ENCODE results near the gene ANKRD13D.

ANKRD13D gene

DNA sequence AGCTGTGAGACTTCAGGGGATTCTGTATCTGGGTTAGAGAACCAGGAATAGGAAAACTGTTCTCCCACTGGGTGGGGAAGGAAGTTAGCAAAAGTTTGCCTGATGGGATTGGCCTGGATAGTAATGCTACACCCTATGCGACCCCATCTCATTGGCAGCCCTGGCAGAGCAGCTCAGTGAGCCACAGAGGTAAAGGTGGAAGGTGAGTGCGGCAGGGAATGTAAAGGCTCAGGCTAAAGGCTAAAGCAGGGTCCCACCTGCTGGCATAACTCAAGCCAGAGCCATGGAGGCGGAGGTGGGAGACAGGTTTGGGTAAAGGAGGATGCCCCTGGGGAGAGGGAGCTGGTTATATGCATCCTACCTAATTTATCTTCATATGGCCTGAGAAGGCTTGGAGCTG is 32.9 kb downstream of the ANKRD13D start:
- DNase-seq: no peak

- DNase-seq: no peak
These were observed 34.4 kb downstream of the ANKRD13D start for GRCh38 chr11:67323526-67323925.

- no peak for DNase-seq
These were observed 43.1 kb downstream of the ANKRD13D start for GRCh38 chr11:67332081-67332691.

DNA sequence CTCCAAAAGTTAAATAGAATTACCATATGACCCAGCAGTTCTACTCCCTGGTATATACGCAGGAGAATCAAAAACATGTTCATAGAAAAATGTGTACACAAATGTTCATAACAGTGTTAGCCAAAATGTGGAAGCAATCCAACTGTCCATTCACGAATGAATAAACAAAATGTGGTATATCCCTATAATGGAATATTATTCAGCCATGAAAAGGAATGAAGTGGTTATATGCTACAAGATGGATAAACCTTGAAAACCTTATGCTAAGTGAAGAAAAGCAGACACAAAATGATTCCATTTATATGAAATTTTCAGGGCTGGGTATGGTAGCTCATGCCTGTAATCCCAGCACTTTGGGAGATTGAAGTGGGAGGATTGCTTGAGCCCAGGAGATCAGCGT is 48.2 kb downstream of the ANKRD13D start:
- no peak for DNase-seq

DNA sequence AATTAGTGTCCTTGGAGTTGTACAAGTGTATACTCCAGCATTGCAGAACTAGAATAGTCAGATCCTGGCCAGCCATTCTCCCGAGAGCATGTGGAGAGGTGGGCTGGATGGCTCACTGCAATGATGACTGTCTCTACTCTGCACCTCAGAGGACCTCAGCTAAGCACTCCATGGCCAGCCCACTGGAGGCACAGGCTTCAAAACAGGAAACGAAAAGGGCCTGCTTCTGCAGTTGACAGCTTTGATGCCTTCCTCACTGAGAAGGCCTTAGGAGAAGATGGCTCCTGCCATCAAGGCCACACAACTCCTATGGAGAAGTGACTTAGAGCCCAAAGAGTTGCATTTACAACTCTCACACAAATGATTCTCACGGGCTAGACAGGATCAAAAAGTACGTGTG is 55.2 kb downstream of the ANKRD13D start:
- no peak for DNase-seq

DNA sequence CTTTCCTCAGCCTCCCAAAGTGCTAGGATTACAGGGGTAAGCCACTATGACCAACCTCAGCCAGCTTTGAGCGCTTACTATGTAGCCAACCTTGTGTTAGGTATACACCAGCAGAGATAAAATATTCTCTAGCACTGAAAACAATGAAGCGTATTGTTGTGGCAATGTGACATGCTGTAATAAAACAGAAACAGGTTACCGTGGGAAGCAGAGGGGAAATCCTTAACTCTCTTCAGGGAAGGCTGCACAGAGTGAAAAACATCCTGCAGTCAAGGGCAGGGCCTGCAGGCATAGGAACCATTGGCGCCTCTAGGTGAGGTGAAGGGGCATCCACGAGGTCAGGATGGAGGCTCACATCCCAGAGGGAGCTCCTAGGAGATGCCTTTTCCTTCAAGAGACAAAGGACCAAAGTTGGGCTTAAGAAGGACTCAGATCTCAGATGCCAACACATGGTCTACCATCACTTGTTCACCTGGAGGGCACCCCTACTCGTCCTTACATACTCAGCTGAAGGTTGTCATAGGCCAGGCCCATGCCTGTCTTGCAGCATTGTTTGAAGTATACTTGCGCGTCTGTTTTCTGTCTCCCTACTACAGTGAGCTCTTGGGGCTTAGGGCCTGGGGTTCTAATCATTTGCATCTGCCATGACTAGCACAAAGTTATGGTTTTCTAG is 56.3 kb downstream of the ANKRD13D start:
- DNase-seq: no peak

DNA sequence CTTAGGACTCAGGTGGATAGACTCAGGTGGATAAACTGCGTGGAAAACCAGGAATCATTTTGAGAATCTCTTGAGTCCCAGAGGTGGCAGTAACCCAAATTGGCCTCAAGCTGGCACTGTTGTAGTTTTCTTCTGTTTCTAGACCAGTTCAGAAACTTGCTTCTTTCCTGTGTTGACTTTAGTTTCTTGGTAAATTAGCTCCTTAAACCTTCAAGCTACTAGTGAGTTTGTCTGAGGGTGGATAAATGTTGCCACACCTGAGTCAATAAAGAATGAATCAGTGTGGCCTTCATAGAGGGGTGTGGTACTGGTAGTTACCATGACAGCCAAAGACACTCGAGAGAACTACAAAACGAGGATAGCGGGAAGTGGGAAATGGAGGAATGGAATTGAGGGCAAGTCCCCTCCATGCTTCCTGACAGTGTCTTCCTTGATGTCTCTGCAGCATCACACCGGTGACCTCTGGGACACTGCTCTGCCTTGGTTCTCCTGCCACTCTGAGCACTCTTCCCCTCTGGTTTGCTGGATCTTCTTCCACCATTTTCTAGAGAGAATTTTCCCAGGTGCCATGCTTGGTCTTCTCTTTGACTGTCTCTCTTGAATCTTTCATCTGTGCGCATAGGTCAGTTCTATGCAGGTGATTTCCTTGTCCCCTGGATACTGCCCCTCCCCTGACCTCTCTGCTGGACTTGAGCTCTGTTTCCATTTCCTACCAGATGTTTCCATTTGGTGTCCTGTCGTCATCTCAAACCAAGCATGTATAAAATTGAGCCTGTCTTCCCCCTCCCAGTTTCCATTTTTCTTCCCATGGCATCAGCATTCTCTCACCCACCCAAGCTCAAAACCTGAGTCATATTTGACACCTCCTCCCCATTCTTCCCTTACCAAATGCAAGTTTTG is 57.1 kb downstream of the ANKRD13D start:
- DNase-seq: no peak

- DNase-seq: no peak
These were observed 59.1 kb downstream of the ANKRD13D start for GRCh38 chr11:67347964-67348749.

DNA sequence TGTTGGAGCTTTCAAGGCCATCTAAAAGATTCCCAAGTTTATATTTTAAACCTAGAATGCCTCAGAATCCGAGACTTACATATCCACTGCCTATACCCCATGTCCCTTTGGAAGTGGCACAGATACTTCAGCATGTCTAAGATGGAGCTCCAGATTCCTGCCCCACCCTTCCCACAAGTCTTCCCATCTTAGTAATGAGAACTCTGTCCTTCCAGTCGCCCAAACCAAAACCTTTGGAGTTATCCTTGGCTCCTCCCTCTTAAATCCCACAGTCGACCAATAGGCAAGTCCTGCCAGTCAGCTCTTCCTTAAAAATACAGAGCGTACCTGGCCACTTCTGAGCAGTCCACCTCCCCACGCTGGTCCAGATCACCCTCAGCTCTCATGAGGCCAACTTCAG is 59.9 kb downstream of the ANKRD13D start:
- DNase-seq: no peak

DNA sequence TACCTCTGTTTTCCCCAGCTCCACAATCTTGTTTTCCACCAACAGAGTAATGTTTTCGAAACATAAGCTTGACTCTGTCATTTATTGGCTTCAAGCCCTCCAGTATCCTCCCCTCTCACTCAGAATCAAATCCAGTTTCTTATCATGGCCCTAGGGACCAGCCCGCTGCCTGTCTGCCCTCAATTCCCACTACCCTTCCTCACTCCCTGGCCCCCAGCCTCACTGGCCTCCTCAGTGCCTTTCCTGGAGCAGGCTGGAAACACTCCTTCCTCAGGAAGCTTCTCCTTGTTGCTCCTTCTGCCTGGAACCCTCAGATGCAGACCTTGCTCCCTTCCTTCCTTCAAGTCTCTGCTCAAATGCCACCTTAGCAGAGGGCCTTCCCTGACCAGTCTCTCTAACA is 60.4 kb downstream of the ANKRD13D start:
- DNase-seq: no peak

GRCh38 chr11:67349928-67350465 is 60.9 kb downstream of the ANKRD13D start:
- no peak for DNase-seq

- DNase-seq: peak; percentile 73
These were observed 62.3 kb downstream of the ANKRD13D start for GRCh38 chr11:67351275-67352005.

Measured in stimulated activated CD8-positive, alpha-beta memory T cell treated with anti-CD3 and anti-CD28 coated beads, Interleukin-4, amount 100 ng/mL, for 48 hours (primary cell).